HEK293 (cell line): Measurements from ENCODE around the gene PARD3.

Experiments used
- CTCF ChIA-PET: fragments of 350-600 bp; formaldehyde crosslinking; extraction: SDS; loops from one replicate; lab custom pipeline; 2021; ENCODE audit warnings: antibody characterized with exemption; lab: Yijun Ruan, JAX
- POLR2A ChIA-PET: fragments of 300-600 bp; formaldehyde crosslinking; extraction: SDS; loops from one replicate; lab custom pipeline; 2020; ENCODE audit warnings: antibody characterized with exemption, inconsistent platforms; lab: Yijun Ruan, JAX
- H3K27ac ChIP-seq: fragments of 200-500 bp; sonication (Bioruptor generic); 2 replicates; pipeline ENCODE4 v1.5.1; 2014; ENCODE audit warnings: low read depth, low read length, control low read depth, inconsistent platforms; ENCODE audit errors: extremely low read depth
- H3K36me3 ChIP-seq, 2 experiments: fragments of 200-500 bp in 1 of 2; sonication (Bioruptor generic) in 1 of 2; 1 replicate in 1 of 2; 2 replicates in 1 of 2; pipeline ENCODE4 v1.5.1; 2014 to 2017; ENCODE audit warnings: inconsistent platforms in 2 of 2, low read length in 2 of 2; ENCODE audit not compliant: control insufficient read depth in 2 of 2, insufficient read depth in 1 of 2
- H3K4me1 ChIP-seq: fragments of 200-500 bp; sonication (Bioruptor generic); 2 replicates; pipeline ENCODE4 v1.5.1; 2014; ENCODE audit warnings: mild to moderate bottlenecking, low read length, inconsistent platforms; ENCODE audit not compliant: control insufficient read depth, insufficient read depth
- H3K4me3 ChIP-seq: 2 replicates; pipeline ENCODE4 v1.5.1; 2011; ENCODE audit warnings: low read depth, mild to moderate bottlenecking, control low read depth, low read length, moderate library complexity
- H3K9me3 ChIP-seq: fragments of 200-500 bp; sonication (Bioruptor generic); 2 replicates; pipeline ENCODE4 v1.5.1; 2014; ENCODE audit warnings: low read depth, low read length, inconsistent platforms; ENCODE audit not compliant: control insufficient read depth, insufficient read depth
- ATF2 ChIP-seq: fragments of 450-650 bp; formaldehyde crosslinking; IDR thresholded peaks from 2 replicates; pipeline ENCODE4 v1.5.1; 2016; ENCODE audit warnings: missing biosample characterization, missing genetic modification characterization, low read depth
- KLF7 ChIP-seq: fragments of 450-650 bp; formaldehyde crosslinking; IDR thresholded peaks from 2 replicates; pipeline ENCODE4 v1.5.1; 2016; ENCODE audit warnings: missing biosample characterization, missing genetic modification characterization, borderline replicate concordance
- PRDM1 ChIP-seq: fragments of 450-650 bp; formaldehyde crosslinking; IDR thresholded peaks from 2 replicates; pipeline ENCODE4; 2016; ENCODE audit warnings: missing biosample characterization, missing genetic modification characterization
- PRDM4 ChIP-seq: fragments of 450-650 bp; formaldehyde crosslinking; IDR thresholded peaks from 2 replicates; pipeline ENCODE4 v1.5.1; 2017; ENCODE audit warnings: missing biosample characterization, missing genetic modification characterization
- ZFHX2 ChIP-seq: fragments of 450-650 bp; formaldehyde crosslinking; conservative IDR thresholded peaks from 2 replicates; pipeline ENCODE4 v1.5.1; 2016; ENCODE audit warnings: missing biosample characterization, missing genetic modification characterization
- ZNF132 ChIP-seq: fragments of 450-650 bp; formaldehyde crosslinking; IDR thresholded peaks from 2 replicates; pipeline ENCODE4 v1.5.1; 2017; ENCODE audit warnings: missing biosample characterization, missing genetic modification characterization, borderline replicate concordance
- ZNF140 ChIP-seq: fragments of 450-650 bp; formaldehyde crosslinking; IDR thresholded peaks from 2 replicates; pipeline ENCODE4 v1.5.1; 2016; ENCODE audit warnings: missing biosample characterization, missing genetic modification characterization
- ZNF248 ChIP-seq: fragments of 450-650 bp; formaldehyde crosslinking; IDR thresholded peaks from 2 replicates; pipeline ENCODE4 v1.5.1; 2017; ENCODE audit warnings: missing biosample characterization, missing genetic modification characterization
- ZNF274 ChIP-seq, 2 experiments: fragments of 200-500 bp in 1 of 2; fragments of 450-650 bp in 1 of 2; sonication (Bioruptor generic) in 1 of 2; formaldehyde crosslinking in 1 of 2; IDR thresholded peaks; 2 replicates each; pipeline versions ENCODE4 v1.5.1 to v1.6.1; 2014 to 2016; ENCODE audit warnings: borderline replicate concordance in 1 of 2, inconsistent platforms in 1 of 2, low read length in 1 of 2, missing biosample characterization in 1 of 2, missing genetic modification characterization in 1 of 2
- ZNF362 ChIP-seq: fragments of 450-650 bp; formaldehyde crosslinking; IDR thresholded peaks from 2 replicates; pipeline ENCODE4 v1.5.1; 2016; ENCODE audit warnings: missing biosample characterization, missing genetic modification characterization
- ZNF433 ChIP-seq: fragments of 450-650 bp; formaldehyde crosslinking; IDR thresholded peaks from 2 replicates; pipeline ENCODE4 v1.5.1; 2016; ENCODE audit warnings: missing biosample characterization, missing genetic modification characterization, low read depth
- ZNF48 ChIP-seq: fragments of 450-650 bp; formaldehyde crosslinking; IDR thresholded peaks from 2 replicates; pipeline ENCODE4 v1.5.1; 2016; ENCODE audit warnings: missing biosample characterization, missing genetic modification characterization
- ZNF544 ChIP-seq: fragments of 450-650 bp; formaldehyde crosslinking; IDR thresholded peaks from 2 replicates; pipeline ENCODE4 v1.5.0; 2017; ENCODE audit warnings: missing biosample characterization, missing genetic modification characterization
- ZNF596 ChIP-seq: fragments of 450-650 bp; IDR thresholded peaks from 2 replicates; pipeline ENCODE4 v1.5.0; 2018; ENCODE audit warnings: missing biosample characterization, mild to moderate bottlenecking, missing genetic modification characterization, moderate library complexity
- ZNF664 ChIP-seq: fragments of 450-650 bp; formaldehyde crosslinking; IDR thresholded peaks from 2 replicates; pipeline ENCODE4 v1.5.1; 2016; ENCODE audit warnings: missing biosample characterization, missing genetic modification characterization
- ZSCAN4 ChIP-seq: fragments of 450-650 bp; formaldehyde crosslinking; IDR thresholded peaks from 2 replicates; pipeline ENCODE4 v1.5.1; 2017; ENCODE audit warnings: missing biosample characterization, missing genetic modification characterization

PARD3 gene

GRCh38 chr10:34475786-34476185 is 339.3 kb downstream of the PARD3 start:
- Histone ChIP-seq H3K9me3 (no peaks in the 10 kb centered on the region), H3K4me1 (no peaks in the 10 kb centered on the region; the same call in 1 of the 2 replicates), H3K27ac (no peak overlapping the region), H3K4me3 (no peak overlapping the region), H3K36me3 (no peaks in the 10 kb centered on the region)
- ChIA-PET POLR2A (no interaction called here), CTCF (interaction anchor here (0.6 to 0.8 kb wide), 2 partner anchors 550 to 1282 kb away, joined by 3 read pairs; no protein-coding TSS in a partner anchor)
- TF ChIP-seq ZNF596 (tag by site-specific recombination) = no peak
- no peak for TF ChIP-seq ATF2 (tag by site-specific recombination)
- no peak for TF ChIP-seq ZNF362 (tag by site-specific recombination)
- TF ChIP-seq ZNF140 (tag by site-specific recombination) = no peak

- POLR2A ChIA-PET = no interaction called here
- no peak overlapping the region for H3K4me3 ChIP-seq
- H3K9me3 ChIP-seq = no peaks in the 10 kb centered on the region
- H3K27ac ChIP-seq = no peak overlapping the region
- TF ChIP-seq ZNF433 (no peak), PRDM1 (tag by site-specific recombination) (no peak), ZFHX2 (tag by site-specific recombination) (no peak), ZNF48 (no peak), PRDM4 (tag by site-specific recombination) (no peak), ZNF132 (tag by site-specific recombination) (no peak), ZNF274 (IDR thresholded peaks at IDR 0.05; ENCODE audit: low read length) (no peak), ZNF274 (tag by site-specific recombination; IDR thresholded peaks at IDR 0.05; ENCODE audit: borderline replicate concordance) (no peak)
- no peaks in the 10 kb centered on the region for H3K36me3 ChIP-seq
- no peaks in the 10 kb centered on the region; the same call in 1 of the 2 replicates for H3K4me1 ChIP-seq
- CTCF ChIA-PET = interaction anchor here (1.7 kb wide), 1 partner anchor 163 kb away, joined by 3 read pairs; no protein-coding TSS in a partner anchor
Observed at GRCh38 chr10:34475274-34475646, 339.8 kb downstream of the PARD3 start.

- POLR2A ChIA-PET = no interaction called here
- no peak overlapping the region for H3K27ac ChIP-seq
- H3K4me1 ChIP-seq = no peaks in the 10 kb centered on the region; the same call in 1 of the 2 replicates
- CTCF ChIA-PET = interaction anchor here (1.7 kb wide), 1 partner anchor 164 kb away, joined by 3 read pairs; no protein-coding TSS in a partner anchor
- H3K9me3 ChIP-seq = no peaks in the 10 kb centered on the region
- TF ChIP-seq ZNF248 (tag by site-specific recombination) (no peak), ZNF664 (tag by site-specific recombination) (no peak), ZSCAN4 (tag by site-specific recombination) (no peak), KLF7 (tag by site-specific recombination) (no peak), ZNF544 (tag by site-specific recombination) (no peak)
- peaks cover 0 to 5% of the 10 kb centered on the region in 2 experiments; a peak in 1 of 3 replicates for H3K36me3 ChIP-seq
- H3K4me3 ChIP-seq = no peak overlapping the region
Observed at GRCh38 chr10:34474555-34475273, 340.4 kb downstream of the PARD3 start.
